Esophagus squamous epithelium (tissue), 5 donors: Measurements from ENCODE around the gene ZSCAN31. TPM values are rescaled to one million over a fixed set of nuclear protein-coding genes. Genes with fewer than 3 reads are reported as not detected.

Source experiments
- DNase-seq: peaks from one replicate; lab custom pipeline; 2025; lab: John Stamatoyannopoulos, UW
- H3K27ac ChIP-seq, 4 donors: fragments of 200-600 bp; sonication (generic); one replicate each; pipeline ENCODE4 v1.5.1; 2016 to 2019; ENCODE audit warnings: mild to moderate bottlenecking in 1 of 4
- H3K27me3 ChIP-seq, 4 donors: fragments of 200-600 bp; sonication (generic); 1 replicate in 3 of 4; 2 replicates in 1 of 4; pipeline versions ENCODE4 v1.5.1 to v1.6.0; 2017 to 2021; ENCODE audit warnings: antibody characterized with exemption in 1 of 4
- H3K36me3 ChIP-seq, 3 donors: fragments of 200-600 bp; sonication (generic); one replicate each; pipeline ENCODE4 v1.5.1; 2016 to 2019
- H3K4me1 ChIP-seq, 3 donors: fragments of 200-600 bp; sonication (generic); one replicate each; pipeline ENCODE4 v1.5.1; 2017 to 2019
- H3K4me3 ChIP-seq, 4 donors: fragments of 200-600 bp; sonication (generic); 1 replicate in 3 of 4; 2 replicates in 1 of 4; pipeline ENCODE4 v1.5.1; 2016 to 2019; ENCODE audit warnings: mild to moderate bottlenecking in 2 of 4, moderate library complexity in 1 of 4
- H3K9me3 ChIP-seq, 3 donors: fragments of 200-600 bp; sonication (generic); one replicate each; pipeline ENCODE4 v1.5.1; 2016 to 2019
- POLR2A ChIP-seq, 4 donors: fragments of 450-650 bp; IDR thresholded peaks; one replicate each; pipeline ENCODE4 v1.6.1; 2017; ENCODE audit warnings: antibody characterized with exemption in 4 of 4, mild to moderate bottlenecking in 4 of 4, moderate library complexity in 3 of 4
- WGBS, 2 donors: methylation state at CpG; one replicate each; pipeline ENCODE4 v1.1.5; 2018; 5-methylcytosine and 5-hydroxymethylcytosine counted together
- intact Hi-C: fragments of 100-400 bp; cut with DNase I; formaldehyde crosslinking; loops from one replicate; pipeline ENCODE4 v1.15.0; 2022
- total RNA-seq, 4 donors: library from RNA; depleted of rRNA; stranded (reverse); fragments of >200 nt; gene quantifications; one replicate each; pipeline ENCODE4 v1.1.0, GENCODE V29; 2016
- TF ChIP-seq, protein P1 (sequence below), 6 experiments: fragments of 450-650 bp in 4 of 6; fragments of 200-600 bp in 2 of 6; sonication (generic) in 2 of 6; IDR thresholded peaks; one replicate each; pipeline ENCODE4 v1.5.1; 2016 to 2019; ENCODE audit warnings: antibody characterized with exemption in 6 of 6, mild to moderate bottlenecking in 4 of 6, moderate library complexity in 4 of 6
- donor health status: DM: yes; HTN: yes; CAD: no.

Gene ZSCAN31
- 10 to 100 TPM; 11.6 to 59.9 (median 19.4) TPM for total RNA-seq

- DNase-seq, result peak; percentile 64
- Histone ChIP-seq H3K27ac (peak within 1 kb of the TSS; percentile 87 to 99 (median 95)), H3K9me3 (no peaks in the 10 kb centered on the region), H3K36me3 (no peaks in the 10 kb centered on the region), H3K4me3 (peak within 1 kb of the TSS; percentile 50 to 84 (median 59)), H3K4me1 (peaks cover 0 to 21% (median 11%) of the 10 kb centered on the region in 3 donors), H3K27me3 (no peaks in the 10 kb centered on the region)
- intact Hi-C loops, result no loop called here
- whole genome bisulfite sequencing, 2 donors, result 0% methylated on average over 13 to 26 of the region's 35 CpGs
- peak in 2 of 4 donors; percentile 82 to 86 for TF ChIP-seq POLR2A (IDR thresholded peaks at IDR 0.05)
- TF ChIP-seq, protein P1, sequence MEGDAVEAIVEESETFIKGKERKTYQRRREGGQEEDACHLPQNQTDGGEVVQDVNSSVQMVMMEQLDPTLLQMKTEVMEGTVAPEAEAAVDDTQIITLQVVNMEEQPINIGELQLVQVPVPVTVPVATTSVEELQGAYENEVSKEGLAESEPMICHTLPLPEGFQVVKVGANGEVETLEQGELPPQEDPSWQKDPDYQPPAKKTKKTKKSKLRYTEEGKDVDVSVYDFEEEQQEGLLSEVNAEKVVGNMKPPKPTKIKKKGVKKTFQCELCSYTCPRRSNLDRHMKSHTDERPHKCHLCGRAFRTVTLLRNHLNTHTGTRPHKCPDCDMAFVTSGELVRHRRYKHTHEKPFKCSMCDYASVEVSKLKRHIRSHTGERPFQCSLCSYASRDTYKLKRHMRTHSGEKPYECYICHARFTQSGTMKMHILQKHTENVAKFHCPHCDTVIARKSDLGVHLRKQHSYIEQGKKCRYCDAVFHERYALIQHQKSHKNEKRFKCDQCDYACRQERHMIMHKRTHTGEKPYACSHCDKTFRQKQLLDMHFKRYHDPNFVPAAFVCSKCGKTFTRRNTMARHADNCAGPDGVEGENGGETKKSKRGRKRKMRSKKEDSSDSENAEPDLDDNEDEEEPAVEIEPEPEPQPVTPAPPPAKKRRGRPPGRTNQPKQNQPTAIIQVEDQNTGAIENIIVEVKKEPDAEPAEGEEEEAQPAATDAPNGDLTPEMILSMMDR (IDR thresholded peaks at IDR 0.05), result peak in 1 of 6 experiments; percentile 14
Measured at GRCh38 chr6:28335564-28336283, at the start of gene ZSCAN31. Gene ZSCAN31 (minus strand): TSS chr6:28336148. CDS start chr6:28329683, 6,465 bp downstream.

DNA sequence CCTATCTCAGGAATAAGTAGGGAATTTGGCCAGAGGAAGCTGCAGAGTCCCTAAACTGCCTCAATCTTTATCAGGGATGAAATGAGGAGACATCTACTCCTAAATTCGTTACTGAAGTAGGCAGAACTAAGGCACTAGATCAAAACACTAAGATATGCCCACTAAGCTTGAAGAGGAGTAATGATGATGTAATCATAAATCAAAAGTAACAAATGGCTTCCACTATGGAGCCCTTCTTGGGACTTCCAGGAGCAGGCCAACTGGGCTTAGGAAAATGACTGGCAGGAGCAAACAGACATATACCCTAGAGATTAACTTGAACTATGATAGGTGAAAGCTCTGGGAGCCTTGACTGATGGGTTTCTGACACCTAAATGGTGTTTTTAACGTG is 48.2 kb upstream of the ZSCAN31 start:
- WGBS, 2 donors, result 78 to 82% methylated on average over 2 of the region's 2 CpGs
- Histone ChIP-seq H3K36me3 (peaks cover 0 to 70% (median 0%) of the 10 kb centered on the region in 3 donors), H3K27ac (peak overlapping the region in 1 of 4 donors; percentile 72)

GRCh38 chr6:28383235-28384142 is 47.5 kb upstream of the ZSCAN31 start:
- Histone ChIP-seq H3K36me3 (peaks cover 0 to 70% (median 0%) of the 10 kb centered on the region in 3 donors), H3K4me1 (peaks cover 0 to 19% (median 0%) of the 10 kb centered on the region in 3 donors), H3K4me3 (peak overlapping the region; percentile 24 to 58 (median 52)), H3K27ac (peak overlapping the region; percentile 63 to 83 (median 76)), H3K9me3 (peaks cover 0 to 8% (median 7%) of the 10 kb centered on the region in 3 donors), H3K27me3 (no peaks in the 10 kb centered on the region)
- intact Hi-C loops, result no loop called here
- WGBS, 2 donors, result 30 to 82% methylated on average over 6 to 17 of the region's 31 CpGs
- peak; percentile 52 for DNase-seq
- no peak for TF ChIP-seq POLR2A (IDR thresholded peaks at IDR 0.05)
- TF ChIP-seq, protein P1 (IDR thresholded peaks at IDR 0.05), result peak in 5 of 6 experiments; percentile 23 to 53 (median 28)

More for the DNA sequence above, 48.2 kb upstream of the ZSCAN31 start:
- peaks cover 0 to 3% (median 2%) of the 10 kb centered on the region in 3 donors for H3K9me3 ChIP-seq
- no peaks in the 10 kb centered on the region for H3K27me3 ChIP-seq
- H3K4me3 ChIP-seq, result no peak overlapping the region
- peaks cover 0 to 19% (median 0%) of the 10 kb centered on the region in 3 donors for H3K4me1 ChIP-seq
- intact Hi-C loops, result no loop called here
- TF ChIP-seq, protein P1 (IDR thresholded peaks at IDR 0.05), result no peak
- no peak for TF ChIP-seq POLR2A (IDR thresholded peaks at IDR 0.05)
- DNase-seq, result no peak

GRCh38 chr6:28380381-28380780 is 44.4 kb upstream of the ZSCAN31 start:
- Histone ChIP-seq H3K36me3 (peaks cover 0 to 55% (median 0%) of the 10 kb centered on the region in 3 donors), H3K4me3 (no peak overlapping the region), H3K27me3 (no peaks in the 10 kb centered on the region), H3K9me3 (peaks cover 0 to 12% (median 7%) of the 10 kb centered on the region in 3 donors), H3K4me1 (peaks cover 0 to 19% (median 0%) of the 10 kb centered on the region in 3 donors), H3K27ac (no peak overlapping the region)
- intact Hi-C loops, result no loop called here
- DNase-seq, result no peak
- TF ChIP-seq, protein P1 (IDR thresholded peaks at IDR 0.05), result no peak
- TF ChIP-seq POLR2A (IDR thresholded peaks at IDR 0.05), result no peak
- WGBS, 2 donors, result 93 to 97% methylated on average over 2 of the region's 2 CpGs
